ENCODE data around the gene RPL26.

- no peak for TF ChIP-seq CTCF (IDR thresholded peaks at IDR 0.05)
- TF ChIP-seq POLR2AphosphoS5 (IDR thresholded peaks at IDR 0.05; ENCODE audit: insufficient read depth in 1 of 2, low read depth in 1 of 2) = no peak
Measured at GRCh38 chr17:8339540-8339939, 43.5 kb downstream of the RPL26 start, which contains the start of gene ODF4.
